HCEC 1CT (cell line): ENCODE measurements around the gene PDP2.
A peak's percentile ranks its signal among the peaks of the same experiment; 100 is the strongest.
"Not testable (repeated sequence)": the region's sequence is repeated elsewhere in the genome, so short reads cannot be mapped to it uniquely, and the experiment has no call there.

ENCODE experiments used
- DNase-seq: peaks from one replicate; pipeline ENCODE4 v3.0.0-alpha.2; 2017

Gene PDP2

DNA sequence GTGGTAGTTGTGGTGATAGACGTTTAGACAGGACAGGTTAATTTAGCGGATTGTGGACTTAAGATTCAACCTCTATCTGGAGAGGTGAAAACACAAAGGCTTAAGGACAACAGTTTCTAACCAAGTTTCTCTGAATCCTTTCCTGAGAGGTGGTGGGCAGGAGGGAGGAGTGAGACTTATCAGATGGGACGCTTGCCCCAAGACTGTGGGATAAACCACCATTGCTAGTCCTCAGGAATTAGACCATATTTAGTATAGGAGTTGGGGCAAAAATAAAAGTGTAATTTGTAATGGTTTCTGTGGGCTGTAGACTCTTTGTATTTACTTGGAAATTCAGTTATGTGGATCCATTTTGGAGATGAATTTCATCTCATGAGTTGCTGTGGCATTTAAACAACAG is 6.6 kb downstream of the PDP2 start:
- no peak for DNase-seq

DNA sequence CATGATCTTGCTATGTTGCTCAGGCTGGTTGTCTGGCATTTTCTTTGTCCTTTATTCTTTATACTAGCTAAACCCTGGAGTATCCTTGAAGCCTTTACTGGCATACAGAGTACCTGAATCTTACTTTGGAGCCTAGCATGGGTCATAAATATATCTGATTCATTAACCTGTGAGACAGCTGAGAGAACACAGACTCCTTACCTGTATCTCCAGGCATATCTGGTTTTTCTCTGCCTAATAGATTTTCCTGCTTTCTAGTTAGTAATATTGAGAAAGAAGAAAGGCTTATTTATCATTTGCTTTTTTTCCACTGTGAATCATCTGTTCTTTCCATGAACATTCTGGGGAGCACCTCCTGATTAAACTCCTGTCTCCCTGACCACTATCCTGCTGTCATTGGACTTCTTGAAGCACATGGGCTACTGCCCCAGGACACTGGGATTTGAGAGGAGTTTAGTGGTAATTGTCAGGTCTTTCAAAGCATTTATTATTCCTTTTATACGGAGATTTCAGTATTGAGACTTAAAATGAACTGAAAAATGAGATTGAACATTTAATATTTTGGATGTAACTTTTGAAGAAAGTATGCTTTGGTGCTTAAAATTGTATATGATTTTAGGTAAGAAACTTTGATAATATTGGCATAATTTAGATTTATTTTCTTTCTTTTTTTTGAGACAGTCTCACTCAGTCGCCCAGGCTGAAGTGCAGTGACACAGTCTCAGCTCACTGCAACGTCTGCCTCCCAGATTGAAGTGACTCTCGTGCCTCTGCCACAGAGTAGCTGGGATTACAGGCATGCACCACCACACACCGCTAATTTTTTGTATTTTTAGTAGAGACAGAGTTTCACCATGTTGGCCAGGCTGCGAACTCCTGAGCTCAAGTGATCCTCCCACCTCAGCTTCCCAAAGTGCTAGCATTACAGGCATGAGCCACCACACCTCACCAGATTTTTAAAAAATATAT is 8.6 kb downstream of the PDP2 start:
- DNase-seq, result no peak

DNA sequence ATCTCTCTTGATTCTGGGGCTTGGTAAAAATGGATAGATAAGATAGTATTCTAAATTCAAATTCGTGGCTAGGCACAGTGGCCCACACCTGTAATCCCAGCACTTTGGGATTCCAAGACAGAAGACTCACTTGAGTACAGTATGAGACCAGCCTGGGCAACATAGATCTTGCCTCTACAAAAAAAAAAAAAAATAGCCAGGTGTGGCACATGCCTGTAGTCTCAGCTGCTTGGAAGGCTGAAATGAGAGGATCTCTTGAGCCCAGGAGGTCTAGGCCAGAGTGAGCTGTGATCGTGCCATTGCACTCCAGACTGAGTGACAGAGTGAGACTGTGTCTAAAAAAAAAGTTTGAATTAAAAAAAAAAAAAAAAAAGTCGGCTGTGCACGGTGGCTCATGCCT is 9.3 kb downstream of the PDP2 start:
- no peak for DNase-seq

DNA sequence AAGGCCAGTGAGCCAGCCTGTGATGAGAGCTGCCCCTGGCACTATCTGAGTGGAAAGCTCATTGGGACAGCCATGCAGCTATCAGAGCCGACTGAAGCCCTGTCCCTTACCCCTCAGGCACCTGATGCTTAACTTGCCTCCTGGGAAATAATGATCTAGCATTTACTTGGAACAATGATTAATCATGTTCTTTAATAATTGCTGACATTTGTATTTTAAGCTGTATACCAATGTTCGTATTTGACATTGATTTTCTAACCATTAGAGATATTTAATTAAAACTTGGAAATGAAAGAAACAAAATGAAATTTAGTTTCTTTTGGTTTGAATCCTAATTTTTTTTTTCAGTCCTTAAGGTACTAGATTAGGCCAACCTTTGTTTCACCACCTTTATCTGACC is 10.5 kb downstream of the PDP2 start:
- no peak for DNase-seq

DNA sequence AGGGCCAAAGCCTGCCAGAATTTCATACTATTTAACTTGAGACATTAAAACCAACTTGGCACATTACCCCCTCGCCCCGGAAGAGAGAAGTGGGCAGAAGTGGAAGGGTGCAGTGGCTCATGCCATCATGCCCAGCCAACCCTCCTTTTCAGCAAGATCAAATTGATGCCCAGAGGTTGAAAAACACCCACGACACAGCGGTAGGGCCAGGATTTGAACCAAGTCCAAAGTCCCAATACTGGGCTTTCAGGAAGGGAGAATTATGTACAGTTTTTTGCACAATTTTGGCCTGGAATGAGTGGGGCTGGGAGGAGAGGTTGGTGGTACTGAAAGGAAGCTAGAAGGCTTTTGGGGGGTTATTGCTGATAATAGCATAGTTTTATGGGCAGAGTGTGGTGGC is 11.0 kb downstream of the PDP2 start:
- no peak for DNase-seq

DNA sequence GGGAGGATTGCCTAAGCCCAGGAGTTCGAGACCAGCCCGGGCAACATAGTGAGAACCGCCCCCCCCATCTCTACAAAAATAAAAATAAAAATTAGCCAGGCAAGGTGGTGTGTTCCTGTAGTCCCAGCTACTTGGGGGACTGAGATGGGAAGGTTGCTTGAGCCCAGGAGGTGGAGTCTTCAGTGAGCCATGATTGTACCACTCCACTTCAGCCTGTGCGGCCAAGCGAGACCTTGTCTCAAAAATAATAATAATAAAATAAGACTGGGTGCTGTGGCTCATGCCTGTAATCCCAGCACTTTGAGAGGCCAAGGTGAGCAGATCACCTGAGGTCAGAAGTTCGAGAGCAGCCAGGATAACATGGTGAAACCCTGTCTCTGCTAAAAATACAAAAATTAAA is 11.5 kb downstream of the PDP2 start:
- DNase-seq, result no peak

DNA sequence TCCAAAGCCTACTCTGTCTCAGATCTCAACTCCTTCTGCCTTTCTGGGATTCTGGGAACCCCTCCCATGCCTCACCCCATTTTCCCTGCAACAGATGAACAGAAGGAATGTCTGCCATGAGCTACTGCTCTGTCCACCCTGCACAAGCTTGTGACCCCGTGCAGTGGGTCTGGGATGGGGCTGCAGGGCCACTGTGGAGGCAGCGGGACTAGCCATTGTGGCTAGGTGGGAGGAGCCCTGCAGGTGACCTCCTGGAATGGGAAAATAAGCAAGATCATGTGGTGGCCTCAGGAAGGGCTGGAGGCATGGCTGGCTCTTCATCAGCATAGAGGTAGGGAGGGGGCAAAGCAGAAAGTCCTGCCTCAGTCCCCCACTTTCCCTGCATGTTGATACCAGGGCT is 13.7 kb downstream of the PDP2 start:
- DNase-seq, result no peak

DNA sequence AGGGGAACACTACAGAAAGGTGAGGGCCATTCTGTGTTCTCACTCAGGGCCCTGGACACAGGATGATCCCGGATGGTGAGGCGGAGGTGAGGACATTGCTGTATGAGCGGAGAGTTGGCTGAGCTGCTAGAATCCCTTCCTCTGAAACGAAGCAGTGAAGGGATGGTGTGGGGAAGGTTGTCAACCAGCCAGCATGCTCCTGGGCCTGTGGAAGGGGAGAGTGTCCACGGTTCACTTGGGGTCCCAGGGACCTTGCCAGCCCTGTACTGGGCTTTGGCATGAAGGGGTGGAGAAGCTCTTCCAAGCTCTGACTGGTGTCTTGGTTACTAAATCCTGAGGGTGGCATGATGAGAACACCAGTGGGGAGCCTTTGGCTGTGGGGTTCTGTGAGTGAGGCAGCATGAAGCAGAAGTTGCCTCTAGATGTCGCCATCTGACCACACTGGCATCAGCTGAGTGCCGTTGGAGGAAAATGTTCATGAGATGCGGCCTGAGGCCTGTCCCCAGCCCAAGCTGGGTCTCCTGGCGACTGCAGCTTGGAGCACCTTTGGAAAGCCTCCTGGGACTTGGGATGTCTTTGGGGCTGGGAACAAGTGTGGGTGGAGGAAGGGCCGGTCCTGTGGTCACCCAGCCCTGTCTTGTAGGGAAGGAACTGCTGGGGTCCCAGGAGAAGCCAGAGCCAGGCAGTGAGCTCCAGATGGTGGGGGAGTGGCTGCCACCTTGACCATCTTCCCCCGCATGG is 14.8 kb downstream of the PDP2 start:
- DNase-seq, result peak; percentile 62

DNA sequence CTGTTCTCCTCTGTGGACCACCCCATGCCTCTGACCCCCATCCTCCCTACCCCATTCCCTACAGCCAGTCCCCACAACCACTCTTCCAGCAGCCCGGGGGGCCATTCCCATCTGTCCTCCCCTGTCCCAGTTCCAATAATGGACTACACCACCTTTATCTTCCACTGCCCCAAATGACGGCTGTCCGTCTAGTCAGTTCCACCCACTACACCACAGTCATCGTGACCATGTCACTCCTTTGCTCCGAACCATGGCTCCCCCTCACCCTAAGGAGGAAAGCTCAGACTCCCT is 15.3 kb downstream of the PDP2 start:
- DNase-seq, result no peak

DNA sequence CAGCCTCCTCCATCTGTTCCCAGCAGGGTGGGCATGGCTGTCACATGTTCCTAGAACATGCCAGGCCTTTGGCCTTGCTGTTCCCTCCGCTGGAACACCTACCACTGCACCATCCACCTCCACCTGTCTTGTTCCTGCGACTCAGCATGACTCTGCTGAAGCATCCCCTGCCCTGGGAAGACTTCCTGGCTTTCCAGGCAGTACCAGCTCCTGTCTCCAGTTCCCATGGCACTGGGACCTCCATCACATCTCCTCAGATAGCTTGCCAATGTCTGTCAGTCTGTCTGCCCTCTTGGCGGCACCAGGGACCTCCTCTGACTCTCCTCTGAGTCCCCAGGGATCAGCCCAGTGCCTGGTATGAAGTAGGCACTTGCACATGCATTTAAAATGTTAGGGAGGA is 15.7 kb downstream of the PDP2 start:
- no peak for DNase-seq

DNA sequence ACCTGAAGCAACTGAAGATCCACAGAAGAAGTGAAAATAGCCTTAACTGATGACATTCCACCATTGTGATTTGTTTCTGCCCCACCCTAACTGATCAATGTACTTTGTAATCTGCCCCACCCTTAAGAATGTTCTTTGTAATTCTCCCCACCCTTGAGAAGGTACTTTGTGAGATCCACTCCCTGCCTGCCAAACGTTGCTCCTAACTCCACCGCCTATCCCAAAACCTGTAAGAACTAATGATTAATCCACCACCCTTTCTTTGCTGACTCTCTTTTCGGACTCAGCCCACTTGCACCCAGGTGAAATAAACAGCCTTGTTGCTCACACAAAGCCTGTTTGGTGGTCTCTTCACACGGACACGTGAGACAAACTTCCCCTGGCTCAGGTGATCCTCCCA is 16.4 kb downstream of the PDP2 start:
- DNase-seq, result not testable (repeated sequence)

DNA sequence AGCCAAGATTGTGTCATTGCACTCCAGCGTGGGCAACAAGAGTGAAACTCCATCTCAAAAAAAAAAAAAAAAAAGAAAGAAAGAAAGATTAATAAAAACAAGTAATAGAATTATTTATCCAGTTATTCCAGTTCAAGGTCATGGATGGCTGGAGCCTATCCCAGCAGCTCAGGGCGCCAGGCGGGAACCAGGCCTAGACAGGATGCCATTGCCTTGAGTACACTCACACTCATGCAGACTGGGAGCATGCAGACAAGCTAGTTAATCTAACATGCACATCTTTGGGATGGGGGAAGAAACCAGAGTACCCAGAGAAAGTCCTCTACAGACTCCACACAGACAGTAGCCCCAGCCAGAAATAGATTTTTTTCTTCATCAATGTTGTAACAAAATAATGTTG is 17.9 kb downstream of the PDP2 start:
- DNase-seq, result peak; percentile 25

DNA sequence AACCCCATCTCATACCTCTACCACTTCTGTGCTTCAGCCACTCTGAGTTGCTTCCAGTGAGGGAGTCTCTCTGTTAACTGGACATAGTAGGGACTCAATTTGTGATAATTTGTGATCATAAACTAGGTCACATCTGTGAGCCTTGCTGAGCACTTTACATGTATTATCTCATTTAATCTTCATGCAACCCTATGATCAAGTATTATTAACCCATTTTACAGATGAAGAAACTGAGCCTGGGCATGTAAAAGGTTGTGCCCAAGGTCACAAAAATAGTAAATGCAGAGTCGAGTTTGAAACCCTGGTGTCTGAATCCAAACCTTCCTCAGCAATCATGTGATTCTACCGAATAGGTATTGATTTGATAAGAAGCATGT is 18.6 kb downstream of the PDP2 start:
- no peak for DNase-seq

DNA sequence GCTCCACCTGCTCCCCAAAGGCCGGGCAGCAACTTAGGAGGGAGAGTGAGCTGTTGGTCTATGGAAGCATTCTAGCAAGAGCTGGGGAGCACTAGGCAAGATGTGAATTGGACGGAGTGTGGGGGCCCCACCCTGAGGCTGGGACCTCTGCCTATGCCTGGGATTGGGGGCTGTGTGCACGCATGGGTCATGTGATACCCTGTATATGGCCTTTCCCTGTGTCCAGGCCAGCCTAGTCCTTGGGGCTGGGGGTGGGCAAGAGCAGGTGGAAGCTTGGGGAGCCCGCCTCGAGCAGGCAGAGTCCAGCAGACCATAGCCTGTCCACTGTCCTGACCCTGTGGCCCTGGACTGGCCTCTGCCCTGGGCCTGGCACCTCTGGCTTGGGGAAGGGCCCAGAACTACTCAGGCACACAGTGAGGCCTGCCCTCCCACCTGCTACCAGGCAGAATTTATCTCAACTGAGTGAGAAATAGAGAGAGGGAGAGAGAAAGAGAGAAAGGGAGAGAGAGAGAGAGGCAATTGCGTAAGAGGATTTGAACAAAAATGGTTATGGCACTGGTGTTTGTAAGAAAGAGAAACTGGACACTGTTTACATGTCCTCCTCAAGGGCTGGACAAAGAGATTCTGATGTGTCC is 19.1 kb downstream of the PDP2 start:
- peak; percentile 64 for DNase-seq

DNA sequence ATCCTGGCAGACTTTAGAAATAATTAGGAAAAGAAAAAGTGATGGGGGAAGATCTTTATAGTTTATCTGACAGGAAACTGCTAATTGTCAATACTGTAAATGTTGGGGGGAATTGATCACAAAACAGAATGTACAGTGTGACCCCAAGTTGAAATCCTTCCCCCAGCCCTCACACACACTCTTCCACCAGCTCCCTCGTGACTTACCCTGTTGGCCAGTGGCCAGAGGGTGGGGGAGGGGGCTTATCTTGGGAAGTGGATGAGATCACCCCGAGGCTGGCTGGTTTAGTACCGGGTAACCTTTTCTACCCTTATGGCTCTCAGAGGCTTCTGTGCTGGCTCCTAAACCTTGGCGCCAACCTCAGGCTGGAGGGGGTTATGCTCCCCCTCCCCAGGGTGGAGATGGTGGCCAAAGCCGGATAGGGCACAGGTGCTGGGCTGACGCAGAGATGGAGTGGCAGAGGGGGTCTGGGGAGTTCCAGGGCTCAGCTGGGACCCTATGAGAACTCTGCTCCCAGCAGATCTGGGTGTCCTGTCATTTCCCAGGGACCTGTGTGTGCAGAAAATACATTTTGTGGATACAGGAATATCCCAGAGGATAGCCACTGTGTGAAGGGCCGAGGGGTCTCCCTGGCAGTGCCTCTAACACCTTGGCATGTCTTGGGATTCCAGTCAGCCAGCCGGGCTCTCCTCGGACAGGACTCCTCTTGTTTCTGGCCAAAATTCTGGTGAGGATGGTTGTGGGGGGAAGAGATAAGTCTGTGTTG is 19.8 kb downstream of the PDP2 start:
- DNase-seq, result peak; percentile 62

DNA sequence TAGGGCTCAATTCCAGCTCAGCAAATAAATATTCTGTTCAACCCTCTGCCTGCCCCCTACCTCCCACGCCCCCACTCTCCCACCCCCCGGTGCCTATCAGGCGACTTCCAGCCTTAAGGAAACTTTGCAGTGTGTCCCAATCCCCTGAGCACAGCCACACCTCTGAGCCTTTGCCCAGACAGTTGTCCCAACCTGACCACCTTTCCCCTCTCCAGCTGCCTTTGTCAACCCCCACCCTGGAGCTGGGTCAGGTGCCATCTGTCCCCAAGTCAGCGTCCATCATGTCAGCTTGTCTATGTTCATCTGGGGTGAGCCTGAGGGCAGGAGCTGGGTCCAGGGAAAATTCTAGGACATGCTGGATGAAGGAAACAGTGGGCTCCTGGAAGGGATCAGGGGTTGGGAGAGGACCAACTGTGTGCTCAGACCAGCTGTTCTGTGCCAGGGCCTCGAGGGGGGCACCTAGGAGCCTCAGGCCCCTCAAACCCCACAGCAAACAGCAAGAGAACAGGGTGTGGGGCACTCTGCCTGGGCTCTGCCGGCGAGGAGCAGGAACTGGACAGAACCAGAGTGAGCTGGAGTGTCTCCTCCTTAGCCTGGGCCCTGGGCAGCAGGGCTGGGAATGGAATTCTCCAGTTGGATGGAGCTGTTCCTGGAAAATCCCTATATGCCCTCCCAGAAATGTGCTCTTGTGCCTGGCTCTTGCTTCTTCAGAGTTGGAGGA is 20.6 kb downstream of the PDP2 start:
- DNase-seq, result no peak

DNA sequence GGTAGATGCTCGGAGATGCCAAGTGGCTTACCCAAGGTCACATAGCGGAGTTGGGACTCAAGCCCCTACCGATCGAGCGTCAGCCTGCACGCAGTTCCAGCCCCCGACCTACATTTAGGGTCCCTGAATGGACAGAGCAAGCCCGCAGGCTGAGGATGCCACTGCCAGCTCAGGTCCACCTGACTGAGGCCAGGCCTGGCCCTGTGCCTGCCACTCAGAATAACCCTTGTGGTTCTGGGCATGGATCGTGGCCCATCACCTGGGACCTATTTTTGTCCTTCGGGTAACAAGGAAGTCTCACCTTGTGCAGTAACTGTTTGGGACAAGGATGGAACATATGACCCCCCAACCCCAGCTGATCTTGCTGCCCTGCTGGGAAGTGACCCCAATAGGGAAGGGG is 21.3 kb downstream of the PDP2 start:
- DNase-seq, result no peak

DNA sequence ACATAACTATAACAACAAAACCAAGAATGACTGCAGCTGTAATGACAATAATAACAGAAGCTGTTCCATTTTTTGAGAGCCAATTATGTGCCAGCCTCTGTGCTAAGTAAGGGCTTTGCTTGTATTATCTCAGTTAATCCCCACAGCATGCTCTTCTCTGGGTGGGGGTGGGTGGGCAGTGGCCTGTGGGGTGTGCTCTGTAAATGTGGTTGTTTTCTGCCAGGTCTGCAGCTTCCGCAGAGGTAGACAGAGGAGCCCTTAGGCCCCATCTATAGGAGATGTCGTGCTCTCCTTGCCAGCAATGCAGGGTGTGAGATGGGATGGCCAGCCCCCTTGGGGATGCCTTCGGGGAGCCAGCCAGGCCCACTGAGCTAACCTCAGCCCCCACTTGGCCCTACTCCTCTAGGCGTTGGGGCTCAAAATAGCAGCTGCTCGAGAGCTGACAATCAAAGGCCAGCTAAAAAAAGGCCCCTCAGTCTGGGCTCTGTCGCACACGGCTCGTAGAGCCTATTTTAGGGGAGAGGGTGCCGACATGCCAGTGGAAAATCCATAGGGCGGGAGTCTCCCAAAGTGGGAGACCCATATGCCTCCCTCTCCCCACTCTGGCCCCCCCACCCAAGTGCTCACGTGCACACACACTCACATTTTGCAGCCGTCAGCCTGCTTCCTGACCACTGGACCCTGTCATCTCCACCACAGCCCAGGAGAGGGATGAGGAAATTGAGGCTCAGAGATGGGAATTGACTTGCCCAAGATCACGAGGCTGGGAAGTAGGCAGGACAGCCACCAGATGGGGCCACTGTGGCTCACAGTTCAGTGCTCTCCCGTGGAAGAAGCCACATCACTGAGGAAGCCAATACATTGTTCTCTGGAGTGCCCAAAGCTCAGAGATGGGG is 22.6 kb downstream of the PDP2 start:
- no peak for DNase-seq

DNA sequence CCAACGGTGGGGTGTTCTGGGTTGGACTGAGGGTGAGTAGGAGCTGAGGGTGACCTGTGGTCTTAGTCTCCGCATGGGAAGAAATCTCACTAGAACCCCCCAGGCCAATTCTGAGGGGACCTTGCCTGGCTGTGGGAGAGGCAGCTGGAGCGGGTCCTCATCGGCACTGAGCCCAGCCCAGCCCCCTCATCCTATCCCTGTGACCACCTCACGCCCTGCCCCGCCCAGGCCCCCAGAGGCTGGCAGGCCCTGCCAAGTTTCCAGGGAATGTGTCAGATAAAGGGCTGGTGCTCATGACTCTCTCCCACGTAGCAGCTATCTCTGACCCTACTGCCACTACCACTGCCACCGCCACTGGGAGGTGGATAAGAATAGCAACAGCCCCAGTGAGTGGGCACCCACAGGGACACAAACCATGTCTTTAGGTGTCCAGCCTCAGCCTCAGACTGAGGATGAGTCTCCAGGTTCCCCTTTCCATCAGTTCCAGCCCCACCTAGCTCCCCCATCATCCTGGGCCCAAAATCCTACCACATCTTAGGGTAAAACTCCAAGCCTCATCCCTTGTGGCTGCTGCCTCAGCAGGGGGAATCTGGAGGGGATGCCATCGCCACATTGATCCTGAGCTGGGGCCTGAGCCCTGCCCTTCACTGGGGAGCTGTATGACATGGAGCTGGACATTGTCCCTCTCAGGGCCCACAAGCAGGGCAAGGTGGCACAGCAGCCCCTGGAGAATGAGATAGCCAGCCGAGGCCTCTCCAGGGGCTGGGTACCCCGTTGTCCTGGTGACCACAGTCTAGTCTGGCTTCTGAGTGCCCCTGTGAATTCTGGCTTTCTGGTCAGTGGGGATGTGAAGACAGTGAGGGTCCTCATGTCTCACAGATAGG is 23.5 kb downstream of the PDP2 start:
- no peak for DNase-seq

DNA sequence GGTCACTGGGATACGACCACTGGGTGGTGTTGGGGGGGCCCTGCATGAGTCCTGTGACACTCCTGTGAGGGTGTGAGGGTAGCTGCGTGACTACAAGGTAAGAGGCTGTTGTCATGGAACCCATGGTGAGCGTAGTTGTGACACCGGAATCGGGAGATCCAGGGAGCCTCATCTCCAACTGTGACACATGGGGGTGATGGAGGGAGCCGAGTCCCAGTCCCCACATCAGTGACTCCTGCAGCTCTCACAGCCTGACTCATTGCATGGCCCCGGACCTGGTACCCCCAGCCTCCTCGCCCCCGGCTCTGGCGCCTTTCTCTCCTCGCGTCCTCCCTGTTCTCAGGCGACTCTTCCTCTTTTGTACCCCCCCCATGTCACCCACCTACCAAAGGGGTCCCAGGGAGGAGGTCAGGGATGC is 24.1 kb downstream of the PDP2 start:
- no peak for DNase-seq
